ENCODE measurements around the gene RECK.
A peak's percentile ranks its signal among the peaks of the same experiment; 100 is the strongest.

The RECK gene

GRCh38 chr9:36029765-36030528, 6.8 kb upstream of the RECK start:
- no peak for DNase-seq

- no peak for DNase-seq
Observed at GRCh38 chr9:36030871-36031270, 5.8 kb upstream of the RECK start.

DNA sequence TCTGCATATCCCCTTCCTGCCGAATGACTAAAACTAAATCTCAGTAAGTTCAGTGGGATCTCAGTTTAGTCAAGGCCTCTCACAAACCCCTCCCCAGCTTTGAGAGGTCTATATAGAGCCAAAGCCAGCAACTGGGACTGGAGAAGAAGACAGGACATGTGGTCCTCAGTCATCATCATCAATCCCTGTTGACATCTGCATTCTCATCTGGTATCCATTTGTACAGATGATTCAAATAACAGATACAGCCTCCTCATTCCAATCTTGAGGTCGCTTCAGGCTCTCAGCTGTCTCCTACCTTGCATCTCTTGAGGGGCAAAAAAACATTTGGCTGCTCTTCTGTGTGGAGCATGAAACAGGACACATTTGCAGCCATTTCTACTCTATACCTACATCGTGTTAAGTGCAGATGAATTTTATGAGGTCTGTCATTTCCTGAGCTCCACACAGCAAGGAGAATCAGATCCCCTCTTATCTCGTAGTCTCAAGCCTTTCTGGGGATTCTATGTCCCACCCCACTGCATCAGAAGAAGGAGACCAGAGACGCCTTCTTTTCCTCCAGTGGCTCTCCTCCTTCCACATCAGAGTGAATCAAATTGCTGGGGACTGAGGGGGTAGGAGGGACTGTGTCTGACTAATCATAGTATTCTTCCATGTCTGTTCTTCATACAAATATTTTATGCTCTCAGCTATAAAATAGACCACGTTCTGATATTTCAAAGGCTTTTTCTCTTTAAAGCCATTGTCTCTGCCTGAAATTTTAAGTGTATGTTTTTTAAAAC, 4.7 kb upstream of the RECK start:
- no peak for DNase-seq

- DNase-seq, result no peak
Observed at GRCh38 chr9:36033788-36034187, 2.9 kb upstream of the RECK start.

DNA sequence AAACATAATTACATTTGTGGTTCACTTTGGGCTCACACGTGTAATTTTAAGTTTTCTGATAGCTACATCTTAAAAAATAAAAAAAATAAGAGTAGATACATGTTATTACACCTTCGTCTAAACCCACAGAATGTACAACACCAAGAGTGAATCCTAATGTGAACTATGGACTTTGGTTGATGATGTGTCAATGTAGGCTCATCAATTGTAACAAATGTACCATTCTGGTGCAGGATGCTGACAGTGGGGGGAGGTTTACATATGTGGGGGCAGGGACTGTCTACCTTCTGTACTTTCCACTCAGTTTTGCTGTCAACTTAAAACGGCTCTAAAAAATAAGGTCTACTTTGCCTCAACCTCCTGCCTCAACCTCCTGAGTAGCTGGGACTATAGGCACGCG, 2.5 kb upstream of the RECK start:
- no peak for DNase-seq

GRCh38 chr9:36035006-36035405, 1.7 kb upstream of the RECK start:
- DNase-seq, result no peak

DNA sequence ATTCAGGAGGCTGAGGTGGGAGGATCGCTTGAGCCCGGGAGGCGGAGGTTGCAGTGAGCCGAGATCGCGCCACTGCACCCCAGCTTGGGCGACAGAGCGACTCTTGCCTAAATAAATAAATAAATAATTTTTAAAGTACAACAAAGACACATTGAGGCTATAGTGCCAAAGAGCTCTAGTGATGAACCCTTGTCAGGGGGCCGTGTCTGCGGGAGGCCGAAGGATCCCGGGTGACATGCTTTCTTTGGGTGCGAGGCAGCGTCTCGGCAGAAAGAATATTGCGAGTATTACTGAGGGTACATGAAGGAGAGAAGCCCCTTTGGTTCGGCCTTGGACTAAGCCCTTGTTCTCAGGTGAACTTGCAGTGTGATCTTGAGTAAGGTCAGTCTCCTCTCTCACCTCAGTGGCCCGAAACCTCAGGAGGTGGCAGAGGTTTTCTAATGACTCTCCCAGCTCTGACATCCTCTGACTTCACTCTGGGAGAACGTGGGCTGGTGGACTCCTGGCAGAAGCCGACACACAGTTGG, 397 bp upstream of the RECK start:
- DNase-seq, result no peak

GRCh38 chr9:36037549-36038122, 923 bp downstream of the RECK start:
- DNase-seq, result peak in 1 of 4 experiments; percentile 6

DNA sequence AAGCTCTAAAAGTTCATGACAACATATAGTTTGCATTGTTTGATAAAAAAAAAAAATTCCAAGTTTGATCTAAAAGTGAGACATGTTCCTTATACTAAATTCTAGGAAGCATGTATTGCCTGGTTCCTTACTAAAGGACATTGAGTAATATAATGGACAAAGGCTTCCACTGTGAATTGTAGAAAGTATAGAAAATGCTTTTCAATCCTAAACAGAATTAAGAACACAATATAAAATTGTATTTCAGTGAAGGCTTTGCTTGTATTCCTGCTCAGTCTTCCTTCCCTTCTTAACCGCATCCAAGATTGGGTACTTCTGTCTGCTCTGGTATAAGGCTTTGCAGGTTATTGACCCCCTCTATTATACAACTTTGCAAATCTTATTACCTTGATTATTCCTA, 2.4 kb downstream of the RECK start:
- no peak for DNase-seq

GRCh38 chr9:36039696-36040095, 3.0 kb downstream of the RECK start:
- no peak for DNase-seq

DNA sequence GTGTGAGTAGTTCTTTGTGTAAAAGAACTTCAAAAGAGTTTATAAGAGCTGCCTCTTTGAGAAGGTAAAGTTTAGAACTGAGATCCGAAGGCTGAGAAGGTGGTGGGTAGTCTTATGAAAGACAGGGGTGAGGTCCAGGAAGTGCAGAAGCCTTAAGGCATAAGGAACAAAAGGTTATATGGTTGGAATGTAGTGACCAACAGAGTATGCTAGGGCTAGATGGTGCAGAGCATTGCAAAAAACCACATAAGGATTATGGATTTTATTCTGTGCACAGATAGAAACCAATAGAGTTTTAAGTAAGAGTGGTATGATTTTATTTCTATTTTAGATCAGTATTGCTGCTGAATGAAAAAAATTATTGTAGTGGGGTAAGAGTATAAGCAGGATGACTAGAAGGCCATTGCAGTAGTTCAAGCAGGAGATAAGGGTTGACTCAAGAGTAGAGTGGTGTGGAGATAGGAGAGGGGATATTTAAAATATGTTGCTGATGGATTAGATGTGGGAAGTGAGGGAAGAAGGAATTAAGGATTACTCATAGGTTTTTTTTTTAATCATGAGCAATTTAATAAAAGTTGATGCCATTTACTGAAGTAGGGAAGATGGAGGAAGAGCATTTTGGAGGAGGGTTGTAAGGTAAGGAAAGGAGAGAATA, 3.7 kb downstream of the RECK start:
- DNase-seq, result no peak

GRCh38 chr9:36041506-36041905, 4.8 kb downstream of the RECK start:
- no peak for DNase-seq

GRCh38 chr9:36045610-36046009, 8.9 kb downstream of the RECK start:
- no peak for DNase-seq

DNA sequence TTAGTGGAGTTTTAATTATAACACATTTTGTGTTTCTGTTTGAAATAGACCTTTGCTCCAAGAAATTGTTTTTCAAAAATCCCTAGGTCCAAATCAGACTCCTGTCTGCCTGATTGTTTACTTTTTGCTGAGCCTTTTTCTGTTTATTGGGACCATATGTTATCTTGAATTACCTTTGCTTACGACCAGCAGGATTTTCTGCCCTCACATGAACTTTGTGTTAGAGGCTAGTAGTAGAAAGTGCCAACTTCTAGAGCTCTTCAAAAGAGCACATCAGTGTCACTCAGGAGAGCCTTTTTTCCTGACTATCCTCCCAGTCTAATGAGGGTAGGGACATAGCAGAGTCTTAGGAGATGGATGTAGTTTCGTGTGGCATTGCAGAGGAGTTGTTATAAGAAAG, 10.2 kb downstream of the RECK start:
- no peak for DNase-seq

- no peak for DNase-seq
Observed at GRCh38 chr9:36049408-36049807, 12.7 kb downstream of the RECK start.

DNA sequence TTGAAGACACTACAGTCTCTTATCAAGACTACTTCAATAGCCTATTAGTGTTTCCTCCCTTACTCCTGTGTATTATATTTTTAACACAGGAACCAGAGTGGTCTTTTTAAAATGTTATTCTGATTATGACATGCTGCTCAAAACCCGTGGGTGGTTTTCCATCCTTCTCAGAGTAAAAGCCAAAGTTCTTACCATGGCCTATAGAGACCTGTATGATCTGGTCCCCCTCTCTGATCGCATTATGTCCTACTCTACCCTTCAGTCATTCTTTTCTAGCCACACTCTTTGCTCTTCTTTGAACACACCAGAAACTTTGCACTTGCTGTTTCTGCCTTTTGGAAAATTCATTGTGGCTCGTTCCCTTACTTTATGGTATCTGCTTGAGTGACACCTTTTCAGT, 13.8 kb downstream of the RECK start:
- no peak for DNase-seq

DNA sequence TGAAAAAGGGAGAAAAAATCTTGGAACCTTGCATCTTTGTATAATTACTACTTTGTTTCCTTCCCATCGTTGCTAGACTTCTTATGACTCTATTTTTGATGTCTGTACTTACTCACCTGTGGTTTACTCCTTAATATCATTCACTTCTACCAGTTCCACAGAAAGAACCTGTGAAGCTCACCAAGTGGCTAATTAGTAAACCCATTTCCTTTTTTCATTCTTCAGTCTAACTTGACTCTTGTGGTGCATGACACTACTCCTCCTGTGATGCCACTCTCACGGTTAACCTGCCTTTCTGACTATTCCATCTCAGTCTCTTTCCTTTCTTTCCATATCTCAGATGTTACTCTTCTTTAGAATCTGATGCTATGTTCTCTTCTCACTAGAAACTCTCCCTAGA, 14.6 kb downstream of the RECK start:
- no peak for DNase-seq

DNA sequence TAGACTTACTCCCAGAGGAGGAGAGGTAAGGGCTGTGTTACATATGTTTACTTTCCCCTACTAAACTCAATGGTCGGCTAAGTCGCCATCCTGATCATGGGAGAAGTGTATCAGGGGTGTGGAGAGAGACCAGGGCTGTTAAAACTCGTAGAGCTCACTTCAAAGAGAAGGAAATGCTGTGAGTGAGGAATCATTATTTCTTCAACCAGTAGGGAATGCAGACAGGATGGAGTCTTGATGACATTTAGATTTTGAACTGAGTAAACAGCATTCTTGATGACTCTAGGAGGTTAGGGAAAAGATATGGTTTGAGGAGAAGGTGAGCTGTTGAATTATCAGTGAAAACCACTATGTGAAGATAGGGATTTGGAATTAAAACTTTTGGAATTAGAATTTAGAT, 17.3 kb downstream of the RECK start:
- DNase-seq, result no peak

DNA sequence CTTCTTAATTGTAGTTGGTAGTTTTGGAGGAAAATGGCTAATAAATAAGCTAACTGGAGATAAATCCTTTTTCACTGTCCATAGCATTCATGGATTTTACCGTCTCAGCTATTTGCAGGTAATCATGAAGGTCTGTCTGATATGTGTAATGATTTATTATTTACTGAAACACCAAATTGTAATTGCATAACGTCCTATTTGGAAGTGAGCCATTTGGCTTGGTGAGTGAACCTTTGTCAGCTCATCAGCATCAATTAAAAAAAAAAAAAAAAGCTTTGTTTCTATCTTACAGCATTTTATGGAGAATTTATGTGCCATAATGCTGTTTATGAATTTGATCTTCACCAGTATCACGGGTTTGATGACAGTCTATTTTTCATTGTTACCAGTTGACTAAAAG, 20.2 kb downstream of the RECK start:
- no peak for DNase-seq

GRCh38 chr9:36063804-36064447, 27.2 kb downstream of the RECK start:
- no peak for DNase-seq

- no peak for DNase-seq
Observed at GRCh38 chr9:36064448-36065037, 27.8 kb downstream of the RECK start.

DNA sequence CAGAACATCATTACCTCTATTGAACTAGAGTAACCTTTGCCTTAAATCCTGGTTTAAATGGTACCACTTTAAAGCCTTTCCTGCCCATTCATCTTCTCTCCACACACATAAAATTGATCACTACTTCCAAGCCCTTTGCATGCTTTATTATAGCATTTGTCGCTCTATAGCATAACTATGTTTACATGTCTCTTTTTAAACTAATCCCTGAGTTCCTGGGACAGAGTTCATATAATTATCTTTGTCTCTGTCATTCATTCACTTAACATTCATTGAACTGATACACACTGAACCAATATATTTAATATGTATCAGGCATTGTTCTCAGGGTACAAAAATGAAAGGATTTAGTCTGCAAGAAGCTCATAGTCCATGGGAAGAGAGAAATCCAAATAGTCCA, 37.3 kb downstream of the RECK start:
- no peak for DNase-seq

Data from activated naive CD4-positive, alpha-beta T cell (primary cell).